ENCODE measurements around the gene PDK4. TPM values are rescaled to one million over a fixed set of nuclear protein-coding genes. Genes with fewer than 3 reads are reported as not detected.
"Not testable (repeated sequence)": the region's sequence is repeated elsewhere in the genome, so short reads cannot be mapped to it uniquely, and the experiment has no call there.

PDK4 gene
- total and polyA plus RNA-seq, 4 experiments from 2014 or later: 0.35 to 0.44 TPM; not detected in 2

DNA sequence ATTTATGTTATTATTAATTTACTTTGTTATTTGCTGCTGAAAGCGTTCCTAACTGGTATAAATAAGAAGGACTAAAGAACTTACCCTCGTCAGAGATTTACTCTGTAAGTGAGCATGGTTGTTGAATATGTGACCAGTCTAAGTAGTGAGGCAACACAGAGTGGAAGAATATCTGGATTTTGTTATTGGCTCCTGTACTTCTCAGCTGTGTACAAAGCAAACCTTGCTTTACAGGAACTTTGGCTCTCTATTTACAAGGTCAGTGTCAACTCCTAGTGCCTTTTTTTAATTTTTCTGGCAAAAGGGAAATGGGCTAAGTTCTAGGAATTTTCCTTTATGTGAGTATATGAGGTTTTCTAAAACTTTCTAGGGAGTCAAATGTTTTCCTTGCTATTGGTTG, 35.6 kb downstream of the PDK4 start:
- Histone ChIP-seq H3K4me3 (ENCODE audit: low read length in 2 of 2) (no peak overlapping the region), H3K9me3 (ENCODE audit: control insufficient read depth in 1 of 2, low read length in 2 of 2) (no peaks in the 10 kb centered on the region)
- H3K27me3 Mint-ChIP-seq: peaks cover 0 to 2% of the 10 kb centered on the region in 2 donors

DNA sequence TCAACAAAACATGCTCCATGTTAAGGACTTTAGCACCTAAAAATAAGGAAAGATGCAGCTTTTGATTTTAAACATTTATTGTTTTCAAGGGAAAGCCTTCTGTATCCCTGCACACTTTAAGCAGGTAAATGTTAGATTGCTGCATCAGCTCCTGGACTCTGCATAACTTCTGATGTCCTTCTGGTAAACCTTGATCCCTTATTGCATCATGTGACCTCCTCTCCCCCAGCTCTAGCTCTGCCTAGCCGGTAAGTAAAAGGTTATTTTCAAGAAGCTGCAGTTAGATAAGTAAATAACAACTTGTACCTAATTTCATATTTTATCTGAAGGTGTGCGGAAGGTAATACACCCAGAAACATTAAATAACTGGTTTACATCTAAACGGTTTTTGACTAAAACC, 37.5 kb downstream of the PDK4 start:
- no peak for DNase-seq
- Histone ChIP-seq H3K36me3 (ENCODE audit: insufficient read depth, low read length) (no peaks in the 10 kb centered on the region), H3K4me3 (ENCODE audit: low read length in 2 of 2) (no peak overlapping the region), H3K9me3 (ENCODE audit: control insufficient read depth in 1 of 2, low read length in 2 of 2) (no peaks in the 10 kb centered on the region), H3K27ac (ENCODE audit: low read depth, low read length) (no peak overlapping the region), H3K4me1 (ENCODE audit: insufficient read depth, low read length) (no peaks in the 10 kb centered on the region), H3K27me3 (ENCODE audit: insufficient read depth, low read length) (no peaks in the 10 kb centered on the region)
- intact Hi-C loops (cut with micrococcal nuclease): no loop called here
- Mint-ChIP-seq H3K4me1 (no peaks in the 10 kb centered on the region), H3K27ac (no peak overlapping the region), H3K36me3 (peaks cover 0 to 4% of the 10 kb centered on the region in 2 donors), H3K27me3 (peaks cover 0 to 5% of the 10 kb centered on the region in 2 donors), H3K9me3 (peaks cover 0 to 2% (median 0%) of the 10 kb centered on the region in 8 donors), H3K4me3 (no peak overlapping the region)
- ChIA-PET CTCF (ENCODE audit: partially characterized antibody) (interaction anchor here (1.2 kb wide), 1 partner anchor 14 kb away, joined by 3 read pairs; no protein-coding TSS in a partner anchor), POLR2A (ENCODE audit: partially characterized antibody) (no interaction called here)

More for the DNA sequence above, 35.6 kb downstream of the PDK4 start:
- H3K9me3 Mint-ChIP-seq: peaks cover 0 to 2% (median 0%) of the 10 kb centered on the region in 8 donors
- CTCF ChIA-PET (ENCODE audit: partially characterized antibody): no interaction called here
- H3K27ac Mint-ChIP-seq: no peak overlapping the region
- H3K36me3 Mint-ChIP-seq: peaks cover 0 to 4% of the 10 kb centered on the region in 2 donors
- Histone ChIP-seq H3K27ac (ENCODE audit: low read depth, low read length) (no peak overlapping the region), H3K27me3 (ENCODE audit: insufficient read depth, low read length) (no peaks in the 10 kb centered on the region), H3K36me3 (ENCODE audit: insufficient read depth, low read length) (no peaks in the 10 kb centered on the region), H3K4me1 (ENCODE audit: insufficient read depth, low read length) (no peaks in the 10 kb centered on the region)
- POLR2A ChIA-PET (ENCODE audit: partially characterized antibody): no interaction called here
- no peak overlapping the region for H3K4me3 Mint-ChIP-seq
- intact Hi-C loops (cut with micrococcal nuclease): no loop called here
- no peaks in the 10 kb centered on the region for H3K4me1 Mint-ChIP-seq
- no peak for DNase-seq

DNA sequence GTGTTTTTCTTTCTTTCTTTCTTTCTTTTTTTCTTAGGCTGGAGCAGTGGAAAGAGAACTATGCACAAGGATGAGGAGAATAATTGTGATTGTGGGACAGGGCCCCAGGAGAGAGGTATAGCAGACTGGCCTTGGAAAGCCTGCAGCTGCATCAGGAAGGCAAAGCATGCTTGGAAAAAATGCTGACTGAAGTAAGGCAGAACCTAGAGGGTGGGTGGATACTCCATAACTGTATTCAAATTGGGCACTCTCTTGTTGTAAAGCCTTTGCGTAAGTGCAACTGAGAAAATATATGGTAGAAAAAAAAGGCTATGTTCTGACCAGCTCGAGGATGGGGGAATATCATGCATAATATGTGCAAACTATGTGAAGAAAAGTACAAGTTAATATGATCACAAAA, 39.5 kb downstream of the PDK4 start:
- Histone ChIP-seq H3K36me3 (ENCODE audit: insufficient read depth, low read length) (no peaks in the 10 kb centered on the region), H3K4me3 (ENCODE audit: low read length in 2 of 2) (no peak overlapping the region), H3K4me1 (ENCODE audit: insufficient read depth, low read length) (no peaks in the 10 kb centered on the region), H3K27me3 (ENCODE audit: insufficient read depth, low read length) (no peaks in the 10 kb centered on the region), H3K27ac (ENCODE audit: low read depth, low read length) (no peak overlapping the region), H3K9me3 (ENCODE audit: control insufficient read depth in 1 of 2, low read length in 2 of 2) (no peaks in the 10 kb centered on the region)
- POLR2A ChIA-PET (ENCODE audit: partially characterized antibody): no interaction called here
- Mint-ChIP-seq H3K4me3 (no peak overlapping the region), H3K27ac (no peak overlapping the region), H3K27me3 (peaks cover 0 to 6% of the 10 kb centered on the region in 2 donors), H3K36me3 (no peaks in the 10 kb centered on the region), H3K4me1 (no peaks in the 10 kb centered on the region), H3K9me3 (peaks cover 0 to 2% (median 0%) of the 10 kb centered on the region in 8 donors)
- no peak for DNase-seq
- intact Hi-C loops (cut with micrococcal nuclease): no loop called here
- CTCF ChIA-PET (ENCODE audit: partially characterized antibody): no interaction called here

DNA sequence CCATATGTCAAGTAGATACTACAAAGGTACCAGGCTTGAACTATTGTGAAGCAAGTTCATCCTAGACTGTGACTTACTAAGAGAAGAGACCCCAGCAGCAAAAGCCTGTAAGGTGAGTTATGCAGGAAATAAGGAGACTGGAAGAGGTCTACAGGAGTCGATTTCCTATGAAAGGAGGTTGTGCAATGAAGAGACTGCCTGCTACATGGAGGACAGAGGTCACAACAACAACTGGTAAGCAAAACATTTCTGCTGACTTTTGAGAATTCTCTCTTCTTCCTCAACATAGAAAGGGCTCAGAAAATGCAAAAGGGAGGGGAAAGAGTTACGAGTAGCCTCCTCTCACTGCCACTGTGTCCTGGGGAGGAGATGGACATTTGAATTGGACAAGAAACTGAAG, 42.4 kb downstream of the PDK4 start:
- H3K27me3 Mint-ChIP-seq: peaks cover 0 to 6% of the 10 kb centered on the region in 2 donors
- no peaks in the 10 kb centered on the region for H3K36me3 ChIP-seq (ENCODE audit: insufficient read depth, low read length)
- intact Hi-C loops (cut with micrococcal nuclease): no loop called here
- no peak overlapping the region for H3K27ac ChIP-seq (ENCODE audit: low read depth, low read length)
- no peaks in the 10 kb centered on the region for H3K4me1 ChIP-seq (ENCODE audit: insufficient read depth, low read length)
- peaks cover 0 to 2% (median 0%) of the 10 kb centered on the region in 8 donors for H3K9me3 Mint-ChIP-seq
- H3K27ac Mint-ChIP-seq: no peak overlapping the region
- CTCF ChIA-PET (ENCODE audit: partially characterized antibody): no interaction called here
- no peaks in the 10 kb centered on the region for H3K4me1 Mint-ChIP-seq
- H3K4me3 Mint-ChIP-seq: no peak overlapping the region
- no peak for DNase-seq
- no peaks in the 10 kb centered on the region for H3K27me3 ChIP-seq (ENCODE audit: insufficient read depth, low read length)
- no peak overlapping the region for H3K4me3 ChIP-seq (ENCODE audit: low read length in 2 of 2)
- POLR2A ChIA-PET (ENCODE audit: partially characterized antibody): no interaction called here
- H3K36me3 Mint-ChIP-seq: no peaks in the 10 kb centered on the region
- no peaks in the 10 kb centered on the region for H3K9me3 ChIP-seq (ENCODE audit: control insufficient read depth in 1 of 2, low read length in 2 of 2)

- H3K4me3 ChIP-seq (ENCODE audit: low read length in 2 of 2); H3K4me3 Mint-ChIP-seq; H3K9me3 ChIP-seq (ENCODE audit: control insufficient read depth in 1 of 2, low read length in 2 of 2); H3K4me1 Mint-ChIP-seq; H3K27me3 Mint-ChIP-seq; H3K27ac ChIP-seq (ENCODE audit: low read depth, low read length); H3K27ac Mint-ChIP-seq; H3K4me1 ChIP-seq (ENCODE audit: insufficient read depth, low read length); CTCF ChIA-PET (ENCODE audit: partially characterized antibody); intact Hi-C loops (cut with micrococcal nuclease); POLR2A ChIA-PET (ENCODE audit: partially characterized antibody); DNase-seq; H3K27me3 ChIP-seq (ENCODE audit: insufficient read depth, low read length); H3K9me3 Mint-ChIP-seq; H3K36me3 ChIP-seq (ENCODE audit: insufficient read depth, low read length); H3K36me3 Mint-ChIP-seq: not testable (repeated sequence)
Observed at GRCh38 chr7:95552010-95552926, 44.0 kb downstream of the PDK4 start.

- Histone ChIP-seq H3K27ac (ENCODE audit: low read depth, low read length) (no peak overlapping the region), H3K4me3 (ENCODE audit: low read length in 2 of 2) (no peak overlapping the region), H3K4me1 (ENCODE audit: insufficient read depth, low read length) (no peaks in the 10 kb centered on the region), H3K9me3 (ENCODE audit: control insufficient read depth in 1 of 2, low read length in 2 of 2) (no peaks in the 10 kb centered on the region), H3K27me3 (ENCODE audit: insufficient read depth, low read length) (no peaks in the 10 kb centered on the region), H3K36me3 (ENCODE audit: insufficient read depth, low read length) (no peaks in the 10 kb centered on the region)
- no peaks in the 10 kb centered on the region for H3K36me3 Mint-ChIP-seq
- no peak overlapping the region for H3K27ac Mint-ChIP-seq
- H3K9me3 Mint-ChIP-seq: peaks cover 0 to 3% (median 0%) of the 10 kb centered on the region in 8 donors
- CTCF ChIA-PET (ENCODE audit: partially characterized antibody): no interaction called here
- H3K4me3 Mint-ChIP-seq: peak overlapping the region in 1 of 8 donors; percentile 18
- POLR2A ChIA-PET (ENCODE audit: partially characterized antibody): no interaction called here
- H3K4me1 Mint-ChIP-seq: no peaks in the 10 kb centered on the region
- peaks cover 0 to 4% of the 10 kb centered on the region in 2 donors for H3K27me3 Mint-ChIP-seq
- intact Hi-C loops (cut with micrococcal nuclease): no loop called here
- DNase-seq: no peak
Observed at GRCh38 chr7:95550546-95550945, 45.8 kb downstream of the PDK4 start.

DNA sequence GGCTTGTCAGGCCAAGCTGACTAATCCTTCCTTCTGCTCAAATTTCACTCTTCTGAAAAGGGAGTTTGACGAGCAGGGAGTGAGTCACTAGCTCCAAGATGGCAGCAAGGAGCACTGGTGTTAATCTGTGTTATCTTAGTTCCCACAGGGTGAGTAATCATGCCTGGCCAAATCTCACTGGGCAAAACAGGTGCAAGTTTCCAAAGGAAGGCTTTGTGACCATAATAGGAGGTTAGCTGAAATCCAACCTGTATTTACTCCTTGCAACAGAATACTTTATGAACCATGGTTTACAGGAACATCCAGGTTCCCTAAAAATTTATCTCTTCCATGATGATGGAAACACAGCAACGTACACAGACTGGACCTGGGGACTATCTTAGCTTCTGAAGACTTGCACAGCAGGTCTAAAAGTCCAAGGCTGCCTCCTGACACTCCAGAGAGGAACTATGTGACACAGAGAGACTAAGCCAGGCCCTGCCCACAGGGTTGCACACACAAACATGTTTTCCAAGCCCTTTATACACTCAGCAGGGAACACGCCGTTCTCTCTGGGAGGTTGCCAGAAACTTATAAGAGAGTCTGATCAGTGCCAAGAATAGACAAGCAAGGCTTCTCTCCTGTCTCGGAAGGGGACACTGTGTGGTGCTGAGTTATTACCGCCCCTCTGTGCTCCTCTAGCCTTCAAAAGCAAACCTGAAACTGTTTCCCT, 46.3 kb downstream of the PDK4 start:
- Mint-ChIP-seq H3K9me3 (peaks cover 0 to 3% (median 0%) of the 10 kb centered on the region in 8 donors), H3K27ac (no peak overlapping the region), H3K27me3 (peaks cover 0 to 4% of the 10 kb centered on the region in 2 donors), H3K36me3 (no peaks in the 10 kb centered on the region), H3K4me3 (peak overlapping the region in 1 of 8 donors; percentile 18), H3K4me1 (no peaks in the 10 kb centered on the region)
- Histone ChIP-seq H3K27me3 (ENCODE audit: insufficient read depth, low read length) (no peaks in the 10 kb centered on the region), H3K36me3 (ENCODE audit: insufficient read depth, low read length) (no peaks in the 10 kb centered on the region), H3K27ac (ENCODE audit: low read depth, low read length) (no peak overlapping the region), H3K4me1 (ENCODE audit: insufficient read depth, low read length) (no peaks in the 10 kb centered on the region), H3K9me3 (ENCODE audit: control insufficient read depth in 1 of 2, low read length in 2 of 2) (no peaks in the 10 kb centered on the region), H3K4me3 (ENCODE audit: low read length in 2 of 2) (no peak overlapping the region)
- POLR2A ChIA-PET (ENCODE audit: partially characterized antibody): no interaction called here
- DNase-seq: no peak
- intact Hi-C loops (cut with micrococcal nuclease): no loop called here
- CTCF ChIA-PET (ENCODE audit: partially characterized antibody): no interaction called here
